Testis (tissue), 3 donors: Measurements from ENCODE around the gene NXT1. TPM values are rescaled to one million over a fixed set of nuclear protein-coding genes. Genes with fewer than 3 reads are reported as not detected.

Experiments
- DNase-seq: peaks from one replicate; pipeline ENCODE4 v3.0.0-alpha.2; 2019
- H3K27ac ChIP-seq, 2 donors: fragments of 200-600 bp; sonication (generic); one replicate each; pipeline ENCODE4 v1.5.1; 2019
- H3K27me3 ChIP-seq: fragments of 200-600 bp; sonication (generic); one replicate; pipeline ENCODE4 v1.5.1; 2019
- H3K36me3 ChIP-seq: fragments of 200-600 bp; sonication (generic); one replicate; pipeline ENCODE4 v1.5.1; 2017; ENCODE audit warnings: low read depth; ENCODE audit errors: missing control alignments
- H3K4me1 ChIP-seq: fragments of 200-600 bp; sonication (generic); one replicate; pipeline ENCODE4 v1.5.1; 2019
- H3K4me3 ChIP-seq, 2 donors: fragments of 200-600 bp; sonication (generic); one replicate each; pipeline ENCODE4 v1.5.1; 2017 to 2019
- H3K9me3 ChIP-seq: fragments of 200-600 bp; sonication (generic); one replicate; pipeline ENCODE4 v1.5.1; 2017
- POLR2A ChIP-seq: fragments of 450-650 bp; IDR thresholded peaks from one replicate; pipeline ENCODE4 v1.6.1; 2017; ENCODE audit warnings: antibody characterized with exemption, mild to moderate bottlenecking, moderate library complexity
- WGBS, 2 donors: methylation state at CpG; one replicate each; pipeline ENCODE4 v1.1.5; 2018; 5-methylcytosine and 5-hydroxymethylcytosine counted together
- intact Hi-C: fragments of 100-400 bp; cut with DNase I; formaldehyde crosslinking; loops from one replicate; pipeline ENCODE4 v1.15.1; 2023; ENCODE audit warnings: low total_unique reads
- polyA plus RNA-seq: library from polyadenylated mRNA; stranded (reverse); fragments of 350-450 nt; fragmentation: Illumina TruSeq; extraction: RNeasy Lipid Tissue Mini Kit (QIAGEN cat#74804); gene quantifications from one replicate; pipeline ENCODE4 v1.2.3, GENCODE V29; 2014; ENCODE audit warnings: low read depth, low replicate concordance; ENCODE audit not compliant: insufficient read depth
- total RNA-seq, 2 donors: library from RNA; depleted of rRNA; stranded (reverse); fragments of >200 nt; gene quantifications; one replicate each; pipeline ENCODE4 v1.2.3, GENCODE V29; 2016
- TF ChIP-seq, protein P1 (sequence below), 3 experiments: fragments of 450-650 bp in 2 of 3; fragments of 200-600 bp in 1 of 3; sonication (generic) in 1 of 3; IDR thresholded peaks; one replicate each; pipeline ENCODE4 v1.5.1; 2016 to 2019; ENCODE audit warnings: antibody characterized with exemption in 3 of 3, mild to moderate bottlenecking in 2 of 3, moderate library complexity in 1 of 3

Gene NXT1
- total and polyA plus RNA-seq, 3 donors from 2014 or later: 26.3 to 48.0 (median 40.3) TPM

DNA sequence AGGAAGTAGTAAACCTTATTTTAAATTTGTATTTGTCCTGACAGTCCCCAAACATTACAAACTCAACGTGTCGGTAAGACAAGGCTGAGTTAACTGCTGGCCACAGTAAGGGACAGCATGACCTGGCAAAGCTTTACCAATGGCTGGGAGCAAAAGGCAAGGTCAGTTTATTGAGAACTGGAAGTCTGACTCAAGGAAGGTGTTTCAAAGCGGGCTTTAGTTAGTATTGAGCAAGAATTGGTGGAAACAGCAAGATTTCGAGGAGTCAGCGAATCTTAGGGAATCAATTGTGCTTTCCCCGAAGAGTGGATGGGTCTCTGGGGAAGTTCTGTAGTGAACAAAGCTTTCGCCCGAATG lies 10.5 kb downstream of the NXT1 start:
- intact Hi-C loops: loop anchor here (5.0 kb wide), 1 partner anchor 61 kb away; the partner anchor contains the start of gene NAPB
- peaks cover 57% of the 10 kb centered on the region for H3K4me1 ChIP-seq
- DNase-seq: peak; percentile 35
- no peaks in the 10 kb centered on the region for H3K36me3 ChIP-seq
- 0 to 1% methylated on average over 8 of the region's 8 CpGs for WGBS, 2 donors
- TF ChIP-seq, protein P1, sequence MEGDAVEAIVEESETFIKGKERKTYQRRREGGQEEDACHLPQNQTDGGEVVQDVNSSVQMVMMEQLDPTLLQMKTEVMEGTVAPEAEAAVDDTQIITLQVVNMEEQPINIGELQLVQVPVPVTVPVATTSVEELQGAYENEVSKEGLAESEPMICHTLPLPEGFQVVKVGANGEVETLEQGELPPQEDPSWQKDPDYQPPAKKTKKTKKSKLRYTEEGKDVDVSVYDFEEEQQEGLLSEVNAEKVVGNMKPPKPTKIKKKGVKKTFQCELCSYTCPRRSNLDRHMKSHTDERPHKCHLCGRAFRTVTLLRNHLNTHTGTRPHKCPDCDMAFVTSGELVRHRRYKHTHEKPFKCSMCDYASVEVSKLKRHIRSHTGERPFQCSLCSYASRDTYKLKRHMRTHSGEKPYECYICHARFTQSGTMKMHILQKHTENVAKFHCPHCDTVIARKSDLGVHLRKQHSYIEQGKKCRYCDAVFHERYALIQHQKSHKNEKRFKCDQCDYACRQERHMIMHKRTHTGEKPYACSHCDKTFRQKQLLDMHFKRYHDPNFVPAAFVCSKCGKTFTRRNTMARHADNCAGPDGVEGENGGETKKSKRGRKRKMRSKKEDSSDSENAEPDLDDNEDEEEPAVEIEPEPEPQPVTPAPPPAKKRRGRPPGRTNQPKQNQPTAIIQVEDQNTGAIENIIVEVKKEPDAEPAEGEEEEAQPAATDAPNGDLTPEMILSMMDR (IDR thresholded peaks at IDR 0.05): no peak
- no peak for TF ChIP-seq POLR2A
- H3K27ac ChIP-seq: peak overlapping the region; percentile 90 to 97
- peak overlapping the region; percentile 63 to 94 for H3K4me3 ChIP-seq
- H3K9me3 ChIP-seq: no peaks in the 10 kb centered on the region
- no peaks in the 10 kb centered on the region for H3K27me3 ChIP-seq

DNA sequence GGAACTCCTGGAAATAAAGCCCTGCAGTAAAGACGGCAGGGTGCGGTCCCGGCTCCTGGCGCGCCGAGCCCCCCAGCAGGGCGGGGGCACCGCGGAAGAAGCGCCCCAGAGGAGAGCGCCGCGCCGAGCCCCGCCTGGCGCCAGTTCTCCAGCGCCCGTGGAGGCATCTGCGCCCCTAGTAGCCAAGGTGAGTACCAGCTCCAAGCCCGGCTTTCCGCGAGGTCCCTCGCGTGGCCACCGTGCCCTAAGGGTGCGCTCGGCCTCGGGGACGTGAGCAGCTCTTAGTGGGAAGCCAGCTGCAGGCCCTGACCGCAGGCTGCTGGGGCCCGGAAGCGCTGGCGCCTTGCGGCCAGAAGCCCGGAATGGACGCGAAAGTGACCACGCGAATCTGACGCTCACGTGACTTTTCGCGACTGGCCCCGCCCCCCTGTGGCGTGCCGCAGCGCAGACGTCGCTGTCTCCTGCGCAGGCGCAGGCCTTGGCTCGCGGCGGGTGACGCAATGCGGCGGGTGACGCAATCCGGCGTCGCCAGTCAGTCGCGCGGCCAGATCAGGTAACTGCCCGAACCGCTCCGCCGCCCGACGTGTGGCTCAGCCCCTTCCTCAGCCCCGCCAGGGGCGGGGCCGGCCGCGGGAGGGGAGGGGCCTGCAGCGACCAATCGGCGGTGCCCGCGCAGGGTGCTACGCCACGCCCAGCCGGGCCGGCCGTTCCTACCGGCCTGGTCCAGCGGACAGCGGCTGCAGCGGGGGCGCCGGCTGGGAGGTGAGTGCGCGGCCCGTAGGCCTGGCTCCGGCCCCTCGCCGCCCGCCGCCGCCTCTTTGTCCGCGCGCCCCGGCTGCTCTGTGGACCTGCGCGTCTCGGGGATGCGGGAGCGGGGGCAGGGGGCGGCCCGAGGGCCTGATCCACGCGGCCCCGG lies 11.1 kb downstream of the NXT1 start, which contains the start of gene GZF1:
TSS of gene GZF1 (plus strand) at position 707 of the 916 bp plus-strand sequence. CDS start 2,202 bp downstream, outside the sequence.
- Histone ChIP-seq H3K36me3 (no peaks in the 10 kb centered on the region), H3K4me3 (peak within 1 kb of the TSS; percentile 92 to 94), H3K4me1 (peaks cover 62% of the 10 kb centered on the region), H3K27me3 (no peaks in the 10 kb centered on the region), H3K9me3 (no peaks in the 10 kb centered on the region), H3K27ac (peak within 1 kb of the TSS; percentile 90 to 97)
- peak; percentile 98 for DNase-seq
- TF ChIP-seq, protein P1 (IDR thresholded peaks at IDR 0.05): peak; percentile 6 to 43 (median 36)
- TF ChIP-seq POLR2A: peak; percentile 82
- WGBS, 2 donors: 1% methylated on average over 92 of the region's 114 CpGs; no CpG with 5 or more reads in 1 of the 2 donors
- intact Hi-C loops: loop anchor here (5.0 kb wide), 1 partner anchor 61 kb away; the partner anchor contains the start of gene NAPB

DNA sequence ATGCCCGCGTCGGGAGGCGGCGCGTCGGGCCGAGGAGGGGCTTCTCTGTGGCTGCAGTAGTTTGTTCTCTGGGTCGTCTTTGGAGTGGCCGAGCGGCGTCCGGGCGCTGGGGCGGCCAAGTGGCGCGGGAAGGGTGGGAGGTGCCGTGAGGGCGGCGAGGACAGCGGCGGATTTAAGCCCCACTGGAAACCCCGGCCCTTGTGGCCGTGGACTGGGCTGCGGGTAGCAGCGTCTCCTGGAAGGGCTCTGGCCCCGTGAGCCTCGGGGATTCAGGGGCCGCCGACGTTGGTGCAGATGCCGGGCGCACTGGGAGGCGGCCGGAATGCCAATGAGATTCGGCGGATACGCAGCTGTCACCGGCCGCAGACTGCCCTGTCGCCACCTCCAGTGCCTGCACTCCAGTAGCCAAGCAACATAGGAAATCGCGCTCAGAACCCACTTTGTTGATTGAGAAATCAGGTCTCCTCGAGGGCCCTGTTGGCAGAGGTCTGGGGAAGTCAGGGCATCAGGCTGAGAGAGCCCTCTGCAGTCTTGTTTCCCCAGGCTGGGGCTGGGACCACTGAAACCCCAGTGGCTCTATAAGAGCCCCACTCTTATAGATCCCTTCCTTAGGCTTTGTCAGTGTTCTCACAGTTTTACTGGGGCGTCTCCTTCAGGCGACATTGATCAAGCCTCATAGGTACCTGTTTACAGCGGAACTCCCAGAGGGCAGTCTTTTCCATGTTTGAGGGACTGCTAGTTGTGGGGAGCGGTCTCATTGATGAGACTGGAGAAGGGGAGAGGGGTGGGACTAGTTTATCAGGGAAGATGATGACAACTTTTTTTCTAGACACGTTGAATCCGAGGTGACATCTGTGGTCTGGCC lies 12.0 kb downstream of the NXT1 start:
- Histone ChIP-seq H3K4me3 (peak overlapping the region; percentile 92 to 94), H3K9me3 (no peaks in the 10 kb centered on the region), H3K27me3 (no peaks in the 10 kb centered on the region), H3K4me1 (peaks cover 63% of the 10 kb centered on the region), H3K27ac (peak overlapping the region; percentile 90 to 97), H3K36me3 (no peaks in the 10 kb centered on the region)
- TF ChIP-seq POLR2A: no peak
- TF ChIP-seq, protein P1 (IDR thresholded peaks at IDR 0.05): no peak
- intact Hi-C loops: loop anchor here (5.0 kb wide), 1 partner anchor 60 kb away; the partner anchor contains the start of gene NAPB
- DNase-seq: peak; percentile 47
- WGBS, 2 donors: 3 to 14% methylated on average over 6 to 50 of the region's 50 CpGs

DNA sequence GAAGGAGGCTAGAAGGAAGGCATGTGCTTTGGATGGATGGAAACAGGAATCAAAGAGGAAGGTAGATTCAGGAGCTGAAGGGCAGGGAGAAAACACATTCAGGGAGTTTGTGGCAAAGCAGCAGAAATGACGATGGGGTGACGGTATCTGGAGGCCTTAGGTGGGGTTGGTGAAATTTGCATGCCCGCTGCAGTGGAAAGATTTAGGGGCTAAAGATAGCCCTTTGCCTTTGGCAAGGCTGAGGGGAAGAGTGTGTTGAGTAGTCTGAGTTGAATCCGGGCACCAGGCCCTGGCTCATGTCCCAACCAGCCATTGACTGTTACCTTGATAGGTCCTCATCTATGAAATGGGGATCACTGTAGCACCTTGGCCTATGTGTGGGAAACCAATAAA lies 12.7 kb downstream of the NXT1 start:
- 40 to 41% methylated on average over 4 of the region's 4 CpGs for WGBS, 2 donors
- no peaks in the 10 kb centered on the region for H3K9me3 ChIP-seq
- TF ChIP-seq, protein P1 (IDR thresholded peaks at IDR 0.05): no peak
- no peak for TF ChIP-seq POLR2A
- DNase-seq: peak; percentile 34
- no peaks in the 10 kb centered on the region for H3K27me3 ChIP-seq
- H3K4me3 ChIP-seq: peak overlapping the region in 1 of 2 donors; percentile 94
- intact Hi-C loops: loop anchor here (5.0 kb wide), 1 partner anchor 59 kb away; the partner anchor contains the start of gene NAPB
- H3K4me1 ChIP-seq: peaks cover 62% of the 10 kb centered on the region
- H3K36me3 ChIP-seq: no peaks in the 10 kb centered on the region
- peak overlapping the region; percentile 90 to 97 for H3K27ac ChIP-seq
